ENCODE data around the gene SLC30A3. TPM values are rescaled to one million over a fixed set of nuclear protein-coding genes. Genes with fewer than 3 reads are reported as not detected.

SLC30A3 gene
- total and polyA plus RNA-seq, 2 of the 13 experiments (the other 11 are each of a cell fraction or from before 2014, with no cell fraction given): 0.38 to 0.79 TPM

GRCh38 chr2:27249891-27250651, 12.8 kb downstream of the SLC30A3 start (continued):
- TF ChIP-seq ZNF883 (CRISPR knock-in tag; IDR thresholded peaks at IDR 0.05; ENCODE audit: not compliant biosample characterization): peak; percentile 59
- TF ChIP-seq FOXA3 (CRISPR knock-in tag; IDR thresholded peaks at IDR 0.05): peak; percentile 52
- TF ChIP-seq ZNF609 (CRISPR knock-in tag; IDR thresholded peaks at IDR 0.05; ENCODE audit: borderline replicate concordance): no peak
- TF ChIP-seq JARID2 (CRISPR knock-in tag; IDR thresholded peaks at IDR 0.05; ENCODE audit: insufficient replicate concordance): peak; percentile 76
- peak; percentile 42 for TF ChIP-seq ASH2L (IDR thresholded peaks at IDR 0.05; ENCODE audit: insufficient read length, low read depth, low read length)
- TF ChIP-seq CHD2 (IDR thresholded peaks at IDR 0.05; ENCODE audit: low read depth, low read length): no peak
- 0 out of 2 replicates have a peak, but pooled peaks have one; percentile 80 for TF ChIP-seq ZNF333 (CRISPR knock-in tag; IDR thresholded peaks at IDR 0.05; ENCODE audit: borderline replicate concordance)
- TF ChIP-seq KMT2A (CRISPR knock-in tag; IDR thresholded peaks at IDR 0.05): no peak
- no peak for TF ChIP-seq DBP (CRISPR knock-in tag; IDR thresholded peaks at IDR 0.05; ENCODE audit: not compliant biosample characterization)
- 0 out of 2 replicates have a peak, but pooled peaks have one; percentile 44 for TF ChIP-seq ZNF550 (CRISPR knock-in tag; IDR thresholded peaks at IDR 0.05; ENCODE audit: borderline replicate concordance)
- TF ChIP-seq, protein P1, sequence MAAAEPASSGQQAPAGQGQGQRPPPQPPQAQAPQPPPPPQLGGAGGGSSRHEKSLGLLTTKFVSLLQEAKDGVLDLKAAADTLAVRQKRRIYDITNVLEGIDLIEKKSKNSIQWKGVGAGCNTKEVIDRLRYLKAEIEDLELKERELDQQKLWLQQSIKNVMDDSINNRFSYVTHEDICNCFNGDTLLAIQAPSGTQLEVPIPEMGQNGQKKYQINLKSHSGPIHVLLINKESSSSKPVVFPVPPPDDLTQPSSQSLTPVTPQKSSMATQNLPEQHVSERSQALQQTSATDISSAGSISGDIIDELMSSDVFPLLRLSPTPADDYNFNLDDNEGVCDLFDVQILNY (CRISPR knock-in tag; conservative IDR thresholded peaks at IDR 0.05): no peak
- TF ChIP-seq, protein P2, sequence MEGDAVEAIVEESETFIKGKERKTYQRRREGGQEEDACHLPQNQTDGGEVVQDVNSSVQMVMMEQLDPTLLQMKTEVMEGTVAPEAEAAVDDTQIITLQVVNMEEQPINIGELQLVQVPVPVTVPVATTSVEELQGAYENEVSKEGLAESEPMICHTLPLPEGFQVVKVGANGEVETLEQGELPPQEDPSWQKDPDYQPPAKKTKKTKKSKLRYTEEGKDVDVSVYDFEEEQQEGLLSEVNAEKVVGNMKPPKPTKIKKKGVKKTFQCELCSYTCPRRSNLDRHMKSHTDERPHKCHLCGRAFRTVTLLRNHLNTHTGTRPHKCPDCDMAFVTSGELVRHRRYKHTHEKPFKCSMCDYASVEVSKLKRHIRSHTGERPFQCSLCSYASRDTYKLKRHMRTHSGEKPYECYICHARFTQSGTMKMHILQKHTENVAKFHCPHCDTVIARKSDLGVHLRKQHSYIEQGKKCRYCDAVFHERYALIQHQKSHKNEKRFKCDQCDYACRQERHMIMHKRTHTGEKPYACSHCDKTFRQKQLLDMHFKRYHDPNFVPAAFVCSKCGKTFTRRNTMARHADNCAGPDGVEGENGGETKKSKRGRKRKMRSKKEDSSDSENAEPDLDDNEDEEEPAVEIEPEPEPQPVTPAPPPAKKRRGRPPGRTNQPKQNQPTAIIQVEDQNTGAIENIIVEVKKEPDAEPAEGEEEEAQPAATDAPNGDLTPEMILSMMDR (CRISPR knock-in tag; IDR thresholded peaks at IDR 0.05): peak; percentile 99
- no peak; the same call in 1 of the 2 replicates for TF ChIP-seq ARHGAP35 (CRISPR knock-in tag; IDR thresholded peaks at IDR 0.05; ENCODE audit: borderline replicate concordance)
- no peak for TF ChIP-seq ETV6 (CRISPR knock-in tag; conservative IDR thresholded peaks at IDR 0.05)
- no peak for TF ChIP-seq ZNF75D (CRISPR knock-in tag; IDR thresholded peaks at IDR 0.05; ENCODE audit: borderline replicate concordance)
- TF ChIP-seq ZNF644 (CRISPR knock-in tag; IDR thresholded peaks at IDR 0.05; ENCODE audit: low read depth): 0 out of 2 replicates have a peak, but pooled peaks have one; percentile 19
- no peak; the same call in 1 of the 2 replicates for TF ChIP-seq NR2C2 (CRISPR knock-in tag; IDR thresholded peaks at IDR 0.05; ENCODE audit: borderline replicate concordance)
- TF ChIP-seq FOXP1 (IDR thresholded peaks at IDR 0.05): no peak
- no peak for TF ChIP-seq FOXP1 (CRISPR knock-in tag; IDR thresholded peaks at IDR 0.05)
- TF ChIP-seq, protein P3, sequence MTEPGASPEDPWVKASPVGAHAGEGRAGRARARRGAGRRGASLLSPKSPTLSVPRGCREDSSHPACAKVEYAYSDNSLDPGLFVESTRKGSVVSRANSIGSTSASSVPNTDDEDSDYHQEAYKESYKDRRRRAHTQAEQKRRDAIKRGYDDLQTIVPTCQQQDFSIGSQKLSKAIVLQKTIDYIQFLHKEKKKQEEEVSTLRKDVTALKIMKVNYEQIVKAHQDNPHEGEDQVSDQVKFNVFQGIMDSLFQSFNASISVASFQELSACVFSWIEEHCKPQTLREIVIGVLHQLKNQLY (CRISPR knock-in tag; IDR thresholded peaks at IDR 0.05): 0 out of 2 replicates have a peak, but pooled peaks have one; percentile 39
